GM11168 (cell line): ENCODE results near the gene ST3GAL3.

Experiments
- in situ Hi-C: fragments of 300-500 bp; cut with MboI; formaldehyde crosslinking; loops from one replicate; pipeline ENCODE4 v1.12.0; 2022; ENCODE audit warnings: low sequenced_read_pairs; ENCODE audit not compliant: unreplicated experiment

The ST3GAL3 gene

GRCh38 chr1:43779805-43780403 is 72.6 kb downstream of the ST3GAL3 start:
- in situ Hi-C loops: loop anchor here (10.0 kb wide), 1 partner anchor 125 kb away; no protein-coding TSS in a partner anchor

GRCh38 chr1:43781574-43781973 is 74.2 kb downstream of the ST3GAL3 start:
- in situ Hi-C loops: loop anchor here (10.0 kb wide), 1 partner anchor 123 kb away; no protein-coding TSS in a partner anchor

- in situ Hi-C loops: loop anchor here (10.0 kb wide), 1 partner anchor 122 kb away; no protein-coding TSS in a partner anchor
Observed at GRCh38 chr1:43783096-43783670, 75.8 kb downstream of the ST3GAL3 start.

GRCh38 chr1:43783671-43784205 is 76.4 kb downstream of the ST3GAL3 start:
- in situ Hi-C loops: loop anchor here (10.0 kb wide), 1 partner anchor 121 kb away; no protein-coding TSS in a partner anchor

GRCh38 chr1:43786201-43786958 is 79.0 kb downstream of the ST3GAL3 start:
- in situ Hi-C loops: loop anchor here (10.0 kb wide), 1 partner anchor 118 kb away; no protein-coding TSS in a partner anchor

- in situ Hi-C loops: loop anchor here (10.0 kb wide), 1 partner anchor 118 kb away; no protein-coding TSS in a partner anchor
Observed at GRCh38 chr1:43786960-43787359, 79.6 kb downstream of the ST3GAL3 start.

GRCh38 chr1:43789604-43790550 is 82.5 kb downstream of the ST3GAL3 start:
- in situ Hi-C loops: loop anchor here (10.0 kb wide), 1 partner anchor 115 kb away; no protein-coding TSS in a partner anchor

GRCh38 chr1:43791243-43791642 is 83.9 kb downstream of the ST3GAL3 start:
- in situ Hi-C loops: no loop called here

- in situ Hi-C loops: no loop called here
Observed at GRCh38 chr1:43796111-43796581, 88.8 kb downstream of the ST3GAL3 start.

- in situ Hi-C loops: no loop called here
Observed at GRCh38 chr1:43797891-43798290, 90.6 kb downstream of the ST3GAL3 start.

GRCh38 chr1:43799656-43800635 is 92.6 kb downstream of the ST3GAL3 start:
- in situ Hi-C loops: no loop called here

- in situ Hi-C loops: no loop called here
Observed at GRCh38 chr1:43800771-43801170, 93.4 kb downstream of the ST3GAL3 start.

GRCh38 chr1:43801203-43801602 is 93.9 kb downstream of the ST3GAL3 start:
- in situ Hi-C loops: no loop called here

GRCh38 chr1:43802356-43802980 is 95.1 kb downstream of the ST3GAL3 start:
- in situ Hi-C loops: no loop called here

GRCh38 chr1:43803105-43803504 is 95.8 kb downstream of the ST3GAL3 start:
- in situ Hi-C loops: no loop called here

- in situ Hi-C loops: no loop called here
Observed at GRCh38 chr1:43803646-43804045, 96.3 kb downstream of the ST3GAL3 start.

- in situ Hi-C loops: no loop called here
Observed at GRCh38 chr1:43804569-43804968, 97.2 kb downstream of the ST3GAL3 start.

- in situ Hi-C loops: no loop called here
Observed at GRCh38 chr1:43805340-43805739, 98.0 kb downstream of the ST3GAL3 start.
